Stimulated activated CD8-positive, alpha-beta memory T cell treated with anti-CD3 and anti-CD28 coated beads, Interleukin-7, amount 100 ng/mL, for 48 hours (primary cell): ENCODE measurements around the gene NOL4L.

Experiments
- DNase-seq, 2 donors: peaks; one replicate each; pipeline ENCODE4 v3.0.0-alpha.2; 2020; ENCODE audit warnings: low read depth in 1 of 2; ENCODE audit errors: extremely low read depth in 1 of 2

The NOL4L gene

DNA sequence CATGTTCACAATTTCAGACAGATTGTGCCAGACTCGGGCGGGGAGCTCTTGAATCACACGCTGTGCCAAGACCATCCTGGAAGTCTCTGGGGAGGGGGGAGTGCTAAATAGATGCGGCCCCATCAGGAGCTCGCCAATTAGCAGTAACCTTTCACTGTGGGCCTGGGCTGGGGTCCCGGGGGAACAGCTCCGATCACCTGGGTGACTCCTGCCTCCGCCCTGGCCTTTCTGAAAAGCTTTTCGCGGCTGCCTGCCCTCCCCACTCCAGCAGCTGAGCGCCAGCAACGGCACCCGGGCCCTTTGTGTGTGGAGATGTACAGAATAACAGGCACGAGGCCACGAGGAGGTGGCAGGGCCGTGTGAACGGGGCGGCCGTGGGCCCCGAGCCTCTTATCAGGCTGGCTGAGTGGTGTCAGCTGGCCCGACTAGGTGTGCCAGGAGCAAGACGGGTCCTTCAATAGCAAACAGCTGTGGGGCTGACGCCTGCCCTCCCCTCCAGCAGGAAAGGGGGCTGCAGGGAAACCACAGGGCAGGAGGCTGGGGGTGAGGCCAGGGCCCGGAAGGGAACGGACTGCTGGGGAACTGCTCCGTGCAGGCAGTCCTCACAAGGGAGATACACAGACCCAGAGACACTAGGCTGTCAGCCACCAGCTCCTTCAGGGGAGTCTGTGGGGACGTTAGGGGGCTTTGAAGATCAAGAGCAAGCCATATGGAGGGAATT is 56.8 kb downstream of the NOL4L start:
- DNase-seq, result no peak

DNA sequence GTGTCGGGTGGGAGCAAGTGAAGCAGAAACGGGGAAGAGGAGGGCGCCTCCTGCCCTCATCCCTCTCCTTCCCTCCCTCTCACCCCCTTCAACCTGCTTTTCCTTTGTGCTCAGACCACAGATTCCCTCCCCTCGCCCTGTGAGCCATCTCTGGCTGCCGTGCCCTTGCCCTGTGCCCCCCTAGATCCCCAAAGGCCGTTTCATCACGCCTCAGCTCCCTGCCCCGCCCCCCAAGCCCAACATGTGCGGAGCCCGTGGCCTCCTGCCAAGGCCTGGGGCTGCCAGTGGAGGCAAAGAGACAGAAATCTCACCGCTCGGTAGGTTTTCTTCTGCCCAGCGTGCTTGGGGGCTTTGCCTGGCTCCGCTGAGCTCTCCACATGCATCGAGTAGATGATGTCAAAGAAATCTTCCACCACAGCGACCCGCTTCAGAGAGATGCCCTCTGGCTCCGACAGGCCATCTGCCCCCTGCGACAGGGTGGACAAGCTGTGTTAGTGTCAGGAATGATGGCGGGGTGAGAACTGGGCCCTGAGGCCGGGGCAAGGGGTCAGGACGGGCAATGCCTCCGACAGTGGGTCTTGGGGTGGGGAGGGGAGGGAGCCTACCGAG is 57.6 kb downstream of the NOL4L start:
- DNase-seq, result no peak

DNA sequence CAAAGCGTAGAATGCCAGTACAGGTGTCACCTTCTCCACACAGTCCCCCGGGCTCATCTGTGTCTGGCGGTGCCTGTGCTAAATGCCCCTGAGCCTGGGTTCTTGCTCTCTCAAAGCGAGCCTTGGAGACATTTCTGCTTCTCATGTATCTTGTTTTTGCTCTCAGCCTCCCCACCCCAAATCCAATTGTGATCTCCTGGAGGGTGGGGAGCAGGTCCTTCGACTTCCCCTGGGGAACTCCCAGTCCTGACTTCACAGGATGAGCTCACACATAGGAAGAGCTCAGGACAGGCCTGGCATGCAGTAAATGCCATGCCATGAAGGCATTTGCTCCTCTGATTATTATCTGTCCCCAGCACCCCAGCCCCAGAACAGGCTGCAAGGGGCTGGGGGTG is 58.1 kb downstream of the NOL4L start:
- no peak for DNase-seq

- DNase-seq, result no peak
Observed at GRCh38 chr20:32526541-32526940, 58.6 kb downstream of the NOL4L start.

DNA sequence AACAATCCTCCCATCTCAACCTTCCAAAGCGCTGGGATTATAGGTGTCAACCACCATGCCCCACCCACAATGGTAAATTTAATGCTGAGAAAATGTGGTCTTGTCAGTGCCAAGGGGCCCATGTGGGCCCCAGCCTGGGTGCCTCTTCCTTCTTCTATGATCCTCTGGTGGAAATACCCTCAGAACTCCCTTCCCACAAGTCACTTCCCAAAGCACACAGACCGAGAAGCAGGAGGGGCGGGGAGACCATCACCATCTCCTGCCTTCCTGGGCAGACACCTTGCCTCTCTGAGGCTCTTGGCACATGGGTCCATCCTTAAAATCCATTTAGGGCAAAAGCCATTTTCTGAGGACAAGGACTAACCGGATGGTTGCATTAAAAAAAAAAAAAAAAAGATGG is 59.0 kb downstream of the NOL4L start:
- DNase-seq, result no peak

DNA sequence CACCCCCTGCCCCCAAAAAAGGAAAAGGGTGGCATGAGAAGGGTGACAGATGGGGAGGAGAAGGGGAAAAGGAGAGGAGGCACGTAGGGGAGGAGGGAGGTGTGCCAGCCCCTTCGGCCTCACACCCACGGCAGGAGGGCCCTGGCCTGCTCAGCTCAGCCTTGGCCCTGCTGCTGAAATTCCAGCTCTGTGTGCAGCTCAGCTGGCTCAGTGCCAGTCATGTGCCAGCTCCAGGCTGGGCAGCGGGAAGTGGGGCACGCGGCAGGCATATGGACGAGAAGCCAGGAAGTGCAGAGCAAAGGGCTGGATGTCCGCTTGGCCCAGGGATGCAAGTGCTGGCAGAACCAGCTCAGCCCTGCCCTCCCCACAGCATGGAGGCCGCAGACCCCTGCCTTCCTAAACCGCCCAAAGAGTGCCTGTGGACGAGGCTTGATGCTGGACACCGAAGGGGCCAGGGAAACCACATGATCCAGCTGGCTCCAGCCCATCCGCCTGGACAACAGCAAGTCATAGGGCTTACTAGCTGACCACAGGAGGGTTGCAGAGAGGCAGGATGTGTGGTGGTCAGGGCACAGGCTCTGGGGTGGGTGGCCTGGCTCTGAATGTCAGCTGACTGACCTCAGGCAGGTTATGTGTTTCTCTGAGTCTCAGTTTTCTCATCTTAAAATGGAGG is 60.2 kb downstream of the NOL4L start:
- no peak for DNase-seq

GRCh38 chr20:32523613-32524213 is 61.4 kb downstream of the NOL4L start:
- DNase-seq, result no peak

- DNase-seq, result no peak
Observed at GRCh38 chr20:32522776-32523612, 62.1 kb downstream of the NOL4L start.

DNA sequence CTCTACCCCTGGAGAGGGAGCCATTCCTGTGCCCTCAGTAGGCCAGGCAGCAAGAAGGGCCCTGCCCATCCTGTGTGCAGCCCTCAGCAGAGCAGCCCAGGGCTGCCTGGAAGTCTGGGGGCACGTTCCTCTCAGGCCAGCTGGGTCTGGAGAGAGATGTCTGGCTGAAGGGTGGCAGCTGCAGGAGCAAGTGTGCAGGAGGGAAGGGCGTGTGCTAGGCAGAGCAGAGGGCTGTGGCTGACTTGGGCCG is 62.7 kb downstream of the NOL4L start:
- no peak for DNase-seq

- DNase-seq, result no peak
Observed at GRCh38 chr20:32521780-32522525, 63.2 kb downstream of the NOL4L start.

- no peak for DNase-seq
Observed at GRCh38 chr20:32520927-32521203, 64.3 kb downstream of the NOL4L start.

- DNase-seq, result no peak
Observed at GRCh38 chr20:32519381-32519730, 65.8 kb downstream of the NOL4L start.

DNA sequence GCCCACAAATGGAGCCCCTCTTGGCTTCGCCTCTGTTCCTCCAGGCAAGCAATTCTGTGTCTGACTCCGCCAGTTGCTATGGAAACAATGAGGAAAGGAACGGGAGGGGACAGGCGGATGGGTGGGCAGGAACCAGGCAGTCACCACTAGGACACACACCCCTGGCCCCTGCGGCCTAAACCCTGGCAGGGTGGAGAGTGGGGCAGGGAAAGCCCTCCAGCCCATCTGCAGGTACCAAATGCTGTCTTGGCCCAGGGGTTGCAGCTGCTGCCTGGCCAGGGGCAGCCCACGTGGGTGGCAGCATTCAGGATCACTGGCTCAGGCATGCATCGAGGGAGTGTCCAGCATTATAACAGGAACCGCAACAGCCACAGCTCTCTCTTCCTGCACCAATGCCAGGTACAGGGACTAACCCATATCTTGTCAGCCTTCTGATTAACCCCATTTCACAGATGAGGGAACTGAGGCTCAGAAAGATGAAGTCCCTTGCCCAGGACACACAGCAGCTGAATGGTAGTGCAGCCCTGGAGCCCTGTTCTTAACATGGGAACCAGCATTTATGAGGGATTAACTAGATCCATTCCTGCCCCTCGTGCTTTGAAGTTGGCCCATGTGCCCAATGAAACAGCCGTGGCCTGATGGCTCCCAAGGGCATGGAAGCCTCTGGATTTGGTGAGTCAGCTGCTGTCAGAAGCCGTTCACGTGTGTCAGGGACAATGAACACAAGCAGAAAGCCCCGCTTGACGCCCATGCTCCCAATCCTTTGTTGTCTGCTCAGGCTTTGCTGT is 66.3 kb downstream of the NOL4L start:
- no peak for DNase-seq

- DNase-seq, result no peak
Observed at GRCh38 chr20:32517914-32518592, 67.1 kb downstream of the NOL4L start.

DNA sequence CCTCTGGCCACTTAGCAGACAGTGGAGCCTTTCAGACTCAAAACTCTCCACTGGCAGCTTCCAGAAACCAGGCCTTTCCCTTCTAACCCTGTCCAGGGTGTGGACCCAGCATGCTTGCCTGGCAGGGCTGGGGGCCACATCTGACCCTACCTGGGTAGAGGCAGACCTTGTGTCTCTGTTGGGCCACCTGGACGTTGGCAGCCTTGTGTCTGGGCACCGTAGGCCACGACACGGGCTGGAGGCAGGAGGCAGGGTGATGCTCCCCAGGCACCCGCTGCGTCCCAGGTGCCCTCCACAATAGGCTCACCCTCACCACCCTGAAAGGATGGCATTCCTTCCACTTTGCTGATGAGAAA is 67.6 kb downstream of the NOL4L start:
- DNase-seq, result no peak

GRCh38 chr20:32516583-32517517 is 68.3 kb downstream of the NOL4L start:
- DNase-seq, result no peak

- DNase-seq, result no peak
Observed at GRCh38 chr20:32515631-32516101, 69.5 kb downstream of the NOL4L start.

DNA sequence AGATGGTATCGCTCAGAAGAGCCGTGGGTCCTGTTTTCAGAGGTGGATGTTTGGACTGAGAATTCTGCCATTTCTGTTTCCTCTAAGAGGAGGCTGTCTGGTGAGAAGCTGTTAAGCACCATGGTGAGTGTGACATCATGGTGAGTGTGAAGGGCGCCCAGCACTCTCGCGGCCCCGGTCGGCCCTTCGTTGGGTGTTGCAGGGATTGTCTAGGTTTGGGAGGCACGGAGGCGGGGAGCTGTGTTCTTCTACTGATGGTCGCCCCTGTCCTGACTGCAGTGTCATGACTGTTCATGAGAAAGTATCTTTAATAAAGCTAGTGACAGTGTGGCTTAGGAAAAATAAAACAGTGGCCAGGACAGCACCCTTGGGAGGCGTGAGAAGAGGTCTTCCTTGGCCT is 70.4 kb downstream of the NOL4L start:
- DNase-seq, result no peak
